Endodermal cell (in vitro differentiated cells): ENCODE measurements around the gene CDK15. TPM values are rescaled to one million over a fixed set of nuclear protein-coding genes. Genes with fewer than 3 reads are reported as not detected.

ENCODE experiments used
- DNase-seq: peaks from one replicate; pipeline ENCODE4 v3.0.0-alpha.2; 2017
- H3K27ac ChIP-seq: 2 replicates; pipeline ENCODE4 v1.5.1; 2013; ENCODE audit warnings: mild to moderate bottlenecking, low read depth, low read length, moderate library complexity
- H3K27me3 ChIP-seq: 2 replicates; pipeline ENCODE4 v1.6.1; 2013; ENCODE audit warnings: mild to moderate bottlenecking, low read length, moderate library complexity; ENCODE audit not compliant: insufficient read depth, control insufficient read depth, poor library complexity, severe bottlenecking
- H3K36me3 ChIP-seq: 2 replicates; pipeline ENCODE4 v1.7.0; 2013; ENCODE audit warnings: mild to moderate bottlenecking, low read length, moderate library complexity; ENCODE audit not compliant: control insufficient read depth, insufficient read depth
- H3K4me1 ChIP-seq: one replicate; pipeline ENCODE4 v1.7.0; 2013; ENCODE audit warnings: low read length; ENCODE audit not compliant: control insufficient read depth, insufficient read depth
- H3K4me3 ChIP-seq: 2 replicates; pipeline ENCODE4 v1.5.1; 2013; ENCODE audit warnings: mild to moderate bottlenecking, low read length, moderate library complexity
- H3K9ac ChIP-seq: 2 replicates; pipeline ENCODE4 v1.6.1; 2013; ENCODE audit warnings: mild to moderate bottlenecking, low read length, moderate library complexity; ENCODE audit not compliant: poor library complexity, severe bottlenecking; ENCODE audit errors: extremely low read depth
- H3K9me3 ChIP-seq: 2 replicates; pipeline ENCODE4 v1.6.1; 2013; ENCODE audit warnings: mild to moderate bottlenecking, low read length, moderate library complexity; ENCODE audit not compliant: control insufficient read depth
- H3K27ac Mint-ChIP-seq: 2 replicates; pipeline ENCODE4 v1.8.0; 2020; ENCODE audit warnings: mixed read lengths
- H3K27me3 Mint-ChIP-seq: 2 replicates; pipeline ENCODE4 v1.8.0; 2021; ENCODE audit warnings: mild to moderate bottlenecking, mixed read lengths; ENCODE audit not compliant: insufficient read depth
- H3K36me3 Mint-ChIP-seq: 2 replicates; pipeline ENCODE4 v1.8.0; 2020; ENCODE audit warnings: low read depth, mixed read lengths
- H3K4me1 Mint-ChIP-seq: 2 replicates; pipeline ENCODE4 v1.8.0; 2020; ENCODE audit warnings: mixed read lengths
- H3K4me3 Mint-ChIP-seq: 2 replicates; pipeline ENCODE4 v1.8.0; 2020; ENCODE audit warnings: mild to moderate bottlenecking, moderate library complexity, mixed read lengths
- H3K9me3 Mint-ChIP-seq: 2 replicates; pipeline ENCODE4 v1.8.0; 2020; ENCODE audit warnings: mild to moderate bottlenecking, mixed read lengths
- CTCF ChIP-seq: fragments of 200-600 bp; sonication (generic); conservative IDR thresholded peaks from 2 replicates; pipeline ENCODE4 v1.5.0; 2021; ENCODE audit warnings: antibody characterized with exemption, mild to moderate bottlenecking
- WGBS, 2 experiments: methylation state at CpG; one replicate each; pipeline versions ENCODE4 v1.1.5 to v1.1.7; 2013; ENCODE audit warnings: missing lambda C conversion rate in 2 of 2, mixed read lengths in 1 of 2; ENCODE audit not compliant: insufficient coverage in 1 of 2, insufficient read length in 1 of 2; 5-methylcytosine and 5-hydroxymethylcytosine counted together
- total RNA-seq, 2 donors: library from RNA; stranded (reverse); fragmentation: NEBNext Ultra II Directional in 1 of 2; extraction: Animal tissue kit (Norgen Biotek cat#: 25700) in 1 of 2; gene quantifications; 2 replicates in 1 of 2; 3 replicates in 1 of 2; pipeline ENCODE4 v1.2.1, GENCODE V29; 2021

CDK15 gene
- total RNA-seq, 2 donors from 2014 or later, result 0.35 TPM; not detected in 1

- H3K36me3 Mint-ChIP-seq, result no peaks in the 10 kb centered on the region
- WGBS, 2 experiments, result 82 to 92% methylated on average over 4 to 7 of the region's 7 CpGs
- no peak for DNase-seq
- Histone ChIP-seq H3K9ac (no peak overlapping the region), H3K27ac (no peak overlapping the region), H3K36me3 (no peaks in the 10 kb centered on the region), H3K27me3 (no peaks in the 10 kb centered on the region), H3K4me3 (no peak overlapping the region), H3K9me3 (no peaks in the 10 kb centered on the region), H3K4me1 (peaks cover 32% of the 10 kb centered on the region)
- no peak for TF ChIP-seq CTCF
- no peak overlapping the region for H3K4me3 Mint-ChIP-seq
- no peaks in the 10 kb centered on the region for H3K9me3 Mint-ChIP-seq
- peaks cover 60% of the 10 kb centered on the region for H3K4me1 Mint-ChIP-seq
- H3K27me3 Mint-ChIP-seq, result no peaks in the 10 kb centered on the region
- H3K27ac Mint-ChIP-seq, result no peak overlapping the region
Measured at GRCh38 chr2:201862843-201863242, 56.5 kb downstream of the CDK15 start.

GRCh38 chr2:201866643-201867473 is 60.5 kb downstream of the CDK15 start:
- Histone ChIP-seq H3K9ac (peak overlapping the region; percentile 11), H3K27ac (peak overlapping the region; percentile 4), H3K4me3 (peak overlapping the region; percentile 8), H3K27me3 (no peaks in the 10 kb centered on the region), H3K36me3 (no peaks in the 10 kb centered on the region), H3K4me1 (peaks cover 13% of the 10 kb centered on the region), H3K9me3 (no peaks in the 10 kb centered on the region)
- H3K27me3 Mint-ChIP-seq, result no peaks in the 10 kb centered on the region
- H3K9me3 Mint-ChIP-seq, result no peaks in the 10 kb centered on the region
- no peaks in the 10 kb centered on the region for H3K36me3 Mint-ChIP-seq
- WGBS, 2 experiments, result 45 to 49% methylated on average over 4 to 5 of the region's 5 CpGs
- peak overlapping the region; percentile 85 for H3K27ac Mint-ChIP-seq
- H3K4me3 Mint-ChIP-seq, result no peak overlapping the region
- peaks cover 30% of the 10 kb centered on the region for H3K4me1 Mint-ChIP-seq
- peak; percentile 80 for DNase-seq
- no peak for TF ChIP-seq CTCF

- H3K27me3 Mint-ChIP-seq, result no peaks in the 10 kb centered on the region
- DNase-seq, result no peak
- H3K9me3 ChIP-seq, result no peaks in the 10 kb centered on the region
- H3K9me3 Mint-ChIP-seq, result no peaks in the 10 kb centered on the region
- no peak overlapping the region for H3K27ac Mint-ChIP-seq
- H3K27me3 ChIP-seq, result no peaks in the 10 kb centered on the region
- TF ChIP-seq CTCF, result no peak
- H3K4me3 Mint-ChIP-seq, result no peak overlapping the region
- H3K4me1 ChIP-seq, result peaks cover 16% of the 10 kb centered on the region
- no peaks in the 10 kb centered on the region for H3K36me3 Mint-ChIP-seq
- peaks cover 25% of the 10 kb centered on the region for H3K4me1 Mint-ChIP-seq
- H3K9ac ChIP-seq, result no peak overlapping the region
- no peak overlapping the region for H3K27ac ChIP-seq
- H3K4me3 ChIP-seq, result no peak overlapping the region
- WGBS, 2 experiments, result 86 to 97% methylated on average over 1 to 5 of the region's 5 CpGs
- H3K36me3 ChIP-seq, result no peaks in the 10 kb centered on the region
Measured at GRCh38 chr2:201871471-201871870, 65.1 kb downstream of the CDK15 start.
